ENCODE data around the gene TMEM106C.

Gene TMEM106C

GRCh38 chr12:47930634-47931033 is 32.8 kb upstream of the TMEM106C start:
- TF ChIP-seq CEBPB (IDR thresholded peaks at IDR 0.05) (no peak), CREB1 (IDR thresholded peaks at IDR 0.05; ENCODE audit: low read depth) (no peak)

- TF ChIP-seq ZBTB7A (IDR thresholded peaks at IDR 0.05; ENCODE audit: low read depth): no peak
- no peak for TF ChIP-seq REST (IDR thresholded peaks at IDR 0.05; ENCODE audit: low read depth)
- TF ChIP-seq RAD21 (IDR thresholded peaks at IDR 0.05; ENCODE audit: low read depth): no peak
- no peak for TF ChIP-seq YY1 (IDR thresholded peaks at IDR 0.05; ENCODE audit: low read depth)
- TF ChIP-seq CREB1 (IDR thresholded peaks at IDR 0.05; ENCODE audit: low read depth): no peak
- TF ChIP-seq TCF12 (IDR thresholded peaks at IDR 0.05; ENCODE audit: low read depth): no peak
- no peak for TF ChIP-seq TEAD4 (IDR thresholded peaks at IDR 0.05)
Measured at GRCh38 chr12:47931187-47931586, 32.2 kb upstream of the TMEM106C start.

GRCh38 chr12:47935184-47935583 is 28.2 kb upstream of the TMEM106C start:
- TF ChIP-seq CEBPB (IDR thresholded peaks at IDR 0.05): no peak
- no peak for TF ChIP-seq EP300 (IDR thresholded peaks at IDR 0.05; ENCODE audit: borderline replicate concordance)
- no peak for TF ChIP-seq YY1 (IDR thresholded peaks at IDR 0.05; ENCODE audit: low read depth)
- no peak for TF ChIP-seq MAX (IDR thresholded peaks at IDR 0.05)
- TF ChIP-seq REST (IDR thresholded peaks at IDR 0.05; ENCODE audit: low read depth): no peak
- TF ChIP-seq, protein P1, sequence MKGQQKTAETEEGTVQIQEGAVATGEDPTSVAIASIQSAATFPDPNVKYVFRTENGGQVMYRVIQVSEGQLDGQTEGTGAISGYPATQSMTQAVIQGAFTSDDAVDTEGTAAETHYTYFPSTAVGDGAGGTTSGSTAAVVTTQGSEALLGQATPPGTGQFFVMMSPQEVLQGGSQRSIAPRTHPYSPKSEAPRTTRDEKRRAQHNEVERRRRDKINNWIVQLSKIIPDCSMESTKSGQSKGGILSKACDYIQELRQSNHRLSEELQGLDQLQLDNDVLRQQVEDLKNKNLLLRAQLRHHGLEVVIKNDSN (IDR thresholded peaks at IDR 0.05): no peak
- no peak for TF ChIP-seq EGR1 (IDR thresholded peaks at IDR 0.05)
- TF ChIP-seq CREB1 (IDR thresholded peaks at IDR 0.05; ENCODE audit: low read depth): no peak
- no peak for TF ChIP-seq TEAD4 (IDR thresholded peaks at IDR 0.05)
- TF ChIP-seq ZBTB7A (IDR thresholded peaks at IDR 0.05; ENCODE audit: low read depth): no peak
- TF ChIP-seq FOXM1 (IDR thresholded peaks at IDR 0.05; ENCODE audit: borderline replicate concordance, low read depth): no peak
- TF ChIP-seq TCF12 (IDR thresholded peaks at IDR 0.05; ENCODE audit: low read depth): no peak
- TF ChIP-seq RAD21 (IDR thresholded peaks at IDR 0.05; ENCODE audit: low read depth): no peak
- no peak for TF ChIP-seq TAF1 (IDR thresholded peaks at IDR 0.05; ENCODE audit: low read depth)
- TF ChIP-seq NFIC (IDR thresholded peaks at IDR 0.05): no peak

DNA sequence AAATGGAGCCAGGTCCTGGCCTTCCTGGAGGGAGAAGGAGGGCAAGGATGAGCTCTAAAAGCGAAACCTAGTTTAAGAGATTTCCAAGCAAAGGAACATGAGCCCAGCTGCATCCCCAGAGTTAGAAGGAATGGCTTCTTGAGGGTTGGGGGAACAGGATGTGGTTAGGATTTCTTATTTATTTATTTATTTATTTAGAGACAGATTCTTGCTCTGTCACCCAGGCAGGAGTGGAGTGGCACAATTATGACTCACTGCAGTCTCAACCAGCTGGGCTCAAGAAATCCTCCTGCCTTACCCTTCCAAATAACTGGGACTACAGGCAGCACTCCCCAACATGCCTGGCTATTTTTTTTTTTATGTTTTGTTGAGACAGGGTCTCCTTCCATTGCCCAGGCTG is 25.3 kb upstream of the TMEM106C start:
- TF ChIP-seq TEAD4 (IDR thresholded peaks at IDR 0.05) (no peak), CREB1 (IDR thresholded peaks at IDR 0.05; ENCODE audit: low read depth) (no peak), EP300 (IDR thresholded peaks at IDR 0.05; ENCODE audit: borderline replicate concordance) (no peak), YY1 (IDR thresholded peaks at IDR 0.05; ENCODE audit: low read depth) (no peak), NFIC (IDR thresholded peaks at IDR 0.05) (no peak), ZBTB7A (IDR thresholded peaks at IDR 0.05; ENCODE audit: low read depth) (no peak), REST (IDR thresholded peaks at IDR 0.05; ENCODE audit: low read depth) (no peak), TAF1 (IDR thresholded peaks at IDR 0.05; ENCODE audit: low read depth) (no peak), EGR1 (IDR thresholded peaks at IDR 0.05) (no peak), MAX (IDR thresholded peaks at IDR 0.05) (no peak)

- TF ChIP-seq CEBPB (IDR thresholded peaks at IDR 0.05) (no peak), NFIC (IDR thresholded peaks at IDR 0.05) (no peak), TCF12 (IDR thresholded peaks at IDR 0.05; ENCODE audit: low read depth) (no peak), REST (IDR thresholded peaks at IDR 0.05; ENCODE audit: low read depth) (no peak), RAD21 (IDR thresholded peaks at IDR 0.05; ENCODE audit: low read depth) (no peak), EGR1 (IDR thresholded peaks at IDR 0.05) (no peak), EP300 (IDR thresholded peaks at IDR 0.05; ENCODE audit: borderline replicate concordance) (no peak), TEAD4 (IDR thresholded peaks at IDR 0.05) (no peak), CREB1 (IDR thresholded peaks at IDR 0.05; ENCODE audit: low read depth) (no peak), ZBTB7A (IDR thresholded peaks at IDR 0.05; ENCODE audit: low read depth) (no peak), YY1 (IDR thresholded peaks at IDR 0.05; ENCODE audit: low read depth) (no peak), FOXM1 (IDR thresholded peaks at IDR 0.05; ENCODE audit: borderline replicate concordance, low read depth) (no peak), MAX (IDR thresholded peaks at IDR 0.05) (no peak), TAF1 (IDR thresholded peaks at IDR 0.05; ENCODE audit: low read depth) (no peak)
- TF ChIP-seq, protein P1 (IDR thresholded peaks at IDR 0.05): no peak
Measured at GRCh38 chr12:47938594-47938993, 24.8 kb upstream of the TMEM106C start.

Measured in Ishikawa (cell line).